ENCODE results near the gene CRACDL.

CRACDL gene

DNA sequence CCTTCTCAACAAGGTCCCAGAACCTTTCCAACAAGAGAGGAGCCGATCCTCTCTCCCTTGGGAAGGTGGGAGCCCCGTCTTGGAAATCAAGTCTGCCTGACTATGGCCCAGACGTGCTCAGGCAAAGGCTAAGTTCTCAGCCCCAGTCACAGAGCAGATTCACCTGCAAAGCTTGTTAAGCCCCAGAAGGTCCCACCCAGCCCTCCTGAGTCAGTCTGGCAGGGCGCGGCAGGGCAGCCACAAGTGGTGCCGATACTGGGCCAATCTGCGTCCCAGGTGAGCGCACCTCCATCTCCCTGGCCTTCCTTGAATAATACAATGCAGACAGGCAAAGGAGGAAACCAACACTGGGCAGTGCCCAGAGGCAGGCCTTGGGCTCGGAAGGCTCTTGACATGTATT, 15.0 kb downstream of the CRACDL start:
- Histone ChIP-seq H3K79me2 (ENCODE audit: control insufficient read depth, low read length) (no peaks in the 10 kb centered on the region), H3K36me3 (ENCODE audit: control insufficient read depth, low read length) (no peaks in the 10 kb centered on the region), H4K20me1 (ENCODE audit: control insufficient read depth, insufficient read depth, low read depth, low read length) (no peaks in the 10 kb centered on the region), H3K9me2 (replicated peaks; ENCODE audit: control insufficient read depth, low read length) (no peaks in the 10 kb centered on the region), H3K9me3 (ENCODE audit: control insufficient read depth, insufficient read depth, low read length) (peaks cover 8% of the 10 kb centered on the region), H3K4me3 (ENCODE audit: low read length) (no peak overlapping the region), H3K27ac (ENCODE audit: low read depth, low read length) (no peak overlapping the region), H3K4me2 (ENCODE audit: low read length) (no peak overlapping the region), H3K4me1 (ENCODE audit: control insufficient read depth, low read length) (no peaks in the 10 kb centered on the region), H3K27me3 (ENCODE audit: control insufficient read depth, low read length) (no peaks in the 10 kb centered on the region), H3F3A (ENCODE audit: control insufficient read depth, insufficient read depth) (no peaks in the 10 kb centered on the region)
- TF ChIP-seq, protein P1, sequence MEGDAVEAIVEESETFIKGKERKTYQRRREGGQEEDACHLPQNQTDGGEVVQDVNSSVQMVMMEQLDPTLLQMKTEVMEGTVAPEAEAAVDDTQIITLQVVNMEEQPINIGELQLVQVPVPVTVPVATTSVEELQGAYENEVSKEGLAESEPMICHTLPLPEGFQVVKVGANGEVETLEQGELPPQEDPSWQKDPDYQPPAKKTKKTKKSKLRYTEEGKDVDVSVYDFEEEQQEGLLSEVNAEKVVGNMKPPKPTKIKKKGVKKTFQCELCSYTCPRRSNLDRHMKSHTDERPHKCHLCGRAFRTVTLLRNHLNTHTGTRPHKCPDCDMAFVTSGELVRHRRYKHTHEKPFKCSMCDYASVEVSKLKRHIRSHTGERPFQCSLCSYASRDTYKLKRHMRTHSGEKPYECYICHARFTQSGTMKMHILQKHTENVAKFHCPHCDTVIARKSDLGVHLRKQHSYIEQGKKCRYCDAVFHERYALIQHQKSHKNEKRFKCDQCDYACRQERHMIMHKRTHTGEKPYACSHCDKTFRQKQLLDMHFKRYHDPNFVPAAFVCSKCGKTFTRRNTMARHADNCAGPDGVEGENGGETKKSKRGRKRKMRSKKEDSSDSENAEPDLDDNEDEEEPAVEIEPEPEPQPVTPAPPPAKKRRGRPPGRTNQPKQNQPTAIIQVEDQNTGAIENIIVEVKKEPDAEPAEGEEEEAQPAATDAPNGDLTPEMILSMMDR (IDR thresholded peaks at IDR 0.05; ENCODE audit: low read depth, low read length, poor library complexity, severe bottlenecking), result no peak
- TF ChIP-seq EZH2phosphoT487 (IDR thresholded peaks at IDR 0.05; ENCODE audit: borderline replicate concordance, low read length), result no peak

GRCh38 chr2:98917031-98917471, 19.0 kb downstream of the CRACDL start:
- no peaks in the 10 kb centered on the region for H3K36me3 ChIP-seq (ENCODE audit: control insufficient read depth, low read length)
- H3K4me3 ChIP-seq (ENCODE audit: low read length), result no peak overlapping the region
- H3F3A ChIP-seq (ENCODE audit: control insufficient read depth, insufficient read depth), result no peaks in the 10 kb centered on the region
- H3K27me3 ChIP-seq (ENCODE audit: control insufficient read depth, low read length), result no peaks in the 10 kb centered on the region
- no peaks in the 10 kb centered on the region; the same call in 1 of the 2 replicates for H3K9me3 ChIP-seq (ENCODE audit: control insufficient read depth, insufficient read depth, low read length)
- TF ChIP-seq, protein P1 (IDR thresholded peaks at IDR 0.05; ENCODE audit: low read depth, low read length, poor library complexity, severe bottlenecking), result no peak
- no peak for TF ChIP-seq EZH2phosphoT487 (IDR thresholded peaks at IDR 0.05; ENCODE audit: borderline replicate concordance, low read length)
- H3K79me2 ChIP-seq (ENCODE audit: control insufficient read depth, low read length), result no peaks in the 10 kb centered on the region
- no peaks in the 10 kb centered on the region for H4K20me1 ChIP-seq (ENCODE audit: control insufficient read depth, insufficient read depth, low read depth, low read length)
- H3K4me1 ChIP-seq (ENCODE audit: control insufficient read depth, low read length), result no peaks in the 10 kb centered on the region
- H3K27ac ChIP-seq (ENCODE audit: low read depth, low read length), result no peak overlapping the region
- no peaks in the 10 kb centered on the region for H3K9me2 ChIP-seq (replicated peaks; ENCODE audit: control insufficient read depth, low read length)
- no peak overlapping the region for H3K4me2 ChIP-seq (ENCODE audit: low read length)

DNA sequence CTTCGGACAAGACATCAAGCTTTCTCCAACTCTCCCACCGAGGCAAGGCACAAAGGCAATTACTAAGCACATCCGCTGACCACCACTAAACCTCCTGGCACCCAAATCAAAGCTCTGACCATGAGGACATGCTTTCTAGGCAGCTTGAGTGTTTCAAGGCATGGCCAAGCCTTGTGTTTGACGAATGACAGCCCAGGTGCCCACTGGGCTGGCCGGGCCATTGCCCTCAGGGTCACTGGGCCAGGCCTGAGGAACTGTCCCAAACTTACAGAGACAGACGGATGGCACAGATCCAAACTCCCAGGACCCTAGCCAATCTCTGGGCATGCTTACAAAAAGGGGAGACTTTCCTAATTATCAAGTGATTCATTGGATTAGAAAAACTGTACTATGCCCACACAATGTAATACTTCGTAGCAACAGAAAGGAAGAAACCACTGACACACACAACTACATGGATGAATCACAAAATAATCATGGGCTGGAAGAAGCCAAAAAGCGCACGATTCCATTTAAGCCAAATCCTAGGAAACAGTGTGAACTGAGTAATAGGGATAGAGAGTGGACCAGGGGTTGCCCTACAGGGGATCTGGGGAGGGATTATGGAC, 20.2 kb downstream of the CRACDL start:
- no peaks in the 10 kb centered on the region for H4K20me1 ChIP-seq (ENCODE audit: control insufficient read depth, insufficient read depth, low read depth, low read length)
- H3K27me3 ChIP-seq (ENCODE audit: control insufficient read depth, low read length), result no peaks in the 10 kb centered on the region
- no peak overlapping the region for H3K4me3 ChIP-seq (ENCODE audit: low read length)
- no peaks in the 10 kb centered on the region for H3K4me1 ChIP-seq (ENCODE audit: control insufficient read depth, low read length)
- no peaks in the 10 kb centered on the region for H3K9me2 ChIP-seq (replicated peaks; ENCODE audit: control insufficient read depth, low read length)
- H3F3A ChIP-seq (ENCODE audit: control insufficient read depth, insufficient read depth), result no peaks in the 10 kb centered on the region
- H3K79me2 ChIP-seq (ENCODE audit: control insufficient read depth, low read length), result no peaks in the 10 kb centered on the region
- H3K4me2 ChIP-seq (ENCODE audit: low read length), result no peak overlapping the region
- no peaks in the 10 kb centered on the region for H3K36me3 ChIP-seq (ENCODE audit: control insufficient read depth, low read length)
- H3K27ac ChIP-seq (ENCODE audit: low read depth, low read length), result no peak overlapping the region
- no peak for TF ChIP-seq EZH2phosphoT487 (IDR thresholded peaks at IDR 0.05; ENCODE audit: borderline replicate concordance, low read length)
- TF ChIP-seq, protein P1 (IDR thresholded peaks at IDR 0.05; ENCODE audit: low read depth, low read length, poor library complexity, severe bottlenecking), result no peak
- H3K9me3 ChIP-seq (ENCODE audit: control insufficient read depth, insufficient read depth, low read length), result no peaks in the 10 kb centered on the region

All from DOHH2 (cell line).